ENCODE data around the gene MRPS7. TPM values are rescaled to one million over a fixed set of nuclear protein-coding genes. Genes with fewer than 3 reads are reported as not detected.

Gene MRPS7
- total and polyA plus RNA-seq, 2 donors (not counting 3 experiments of a cell fraction or from before 2014, with no cell fraction given): 79.8 to 82.8 TPM

- Histone ChIP-seq H3K4me2 (ENCODE audit: insufficient read depth, low read length) (no peak overlapping the region), H3K27me3 (ENCODE audit: control insufficient read depth in 2 of 2, insufficient read depth in 2 of 2, low read length in 2 of 2) (no peaks in the 10 kb centered on the region), H3K9me3 (replicated peaks; ENCODE audit: control insufficient read depth, insufficient read depth, low read length) (no peaks in the 10 kb centered on the region), H4K20me1 (replicated peaks; ENCODE audit: control insufficient read depth, extremely low read depth, insufficient read depth, low read length) (no peaks in the 10 kb centered on the region), H3K79me2 (ENCODE audit: control insufficient read depth, insufficient read depth, low read length) (no peaks in the 10 kb centered on the region), H3K4me3 (replicated peaks in 1 of 3; ENCODE audit: insufficient read depth in 1 of 3, low read depth in 1 of 3, low read length in 3 of 3) (no peak overlapping the region), H3K9ac (replicated peaks; ENCODE audit: extremely low read depth, insufficient read depth, low read length) (no peak overlapping the region), H3K27ac (ENCODE audit: insufficient read depth, low read depth, low read length) (no peak overlapping the region), H2AFZ (ENCODE audit: low read depth, low read length) (no peak overlapping the region), H3K4me1 (ENCODE audit: control insufficient read depth, extremely low read depth, insufficient read depth, low read length) (no peaks in the 10 kb centered on the region), H3K36me3 (ENCODE audit: control insufficient read depth in 2 of 2, extremely low read depth in 1 of 2, insufficient read depth in 2 of 2, low read length in 2 of 2) (peaks cover 9 to 44% of the 10 kb centered on the region in 2 experiments), H3K9me1 (replicated peaks; ENCODE audit: control insufficient read depth, extremely low read depth, insufficient read depth, low read length) (no peaks in the 10 kb centered on the region)
- ChIA-PET CTCF (interaction anchor here (1.7 to 2.1 kb wide), 2 partner anchors 8 to 38 kb away, joined by 6 to 7 read pairs; partner anchors contain the start of gene MIF4GD), POLR2A (no interaction called here)
- TF ChIP-seq GATA2 (IDR thresholded peaks at IDR 0.05; ENCODE audit: insufficient read depth, insufficient read length, low read depth, low read length) (no peak), POLR2AphosphoS5 (IDR thresholded peaks at IDR 0.05; ENCODE audit: insufficient read depth, low read depth, low read length) (no peak), POLR2A (IDR thresholded peaks at IDR 0.05; ENCODE audit: low read depth, low read length) (no peak), JUN (IDR thresholded peaks at IDR 0.05; ENCODE audit: borderline replicate concordance, insufficient read depth, insufficient read length, low read depth) (no peak), FOS (IDR thresholded peaks at IDR 0.05; ENCODE audit: borderline replicate concordance, insufficient read depth, low read length) (no peak), CTCF (IDR thresholded peaks at IDR 0.05; ENCODE audit: extremely low read depth in 1 of 2, insufficient read depth in 1 of 2, low read depth in 1 of 2, low read length in 2 of 2) (no peak), EZH2 (IDR thresholded peaks at IDR 0.05; ENCODE audit: borderline replicate concordance, low read depth, low read length, severe bottlenecking) (no peak), MYC (IDR thresholded peaks at IDR 0.05; ENCODE audit: low read depth, low read length) (no peak)
- FAIRE-seq (no peak), DNase-seq (ENCODE audit: low read depth, low spot score) (no peak)
- no TSS peak for BruUV-seq (replicated peaks)
- dilution Hi-C loops (cut with MboI; ENCODE audit: extremely low pct_ligation_motif_present, low sequenced_read_pairs) (no loop called here), intact Hi-C loops (cut with micrococcal nuclease) (no loop called here)
Measured at GRCh38 chr17:75232786-75233185, 28.9 kb upstream of the MRPS7 start.

Data from endothelial cell of umbilical vein (primary cell).